ENCODE data around the gene ENDOG. TPM values are rescaled to one million over a fixed set of nuclear protein-coding genes. Genes with fewer than 3 reads are reported as not detected.

ENDOG gene
- total and polyA plus RNA-seq, 4 donors = 9.1 to 15.9 (median 12.6) TPM

DNA sequence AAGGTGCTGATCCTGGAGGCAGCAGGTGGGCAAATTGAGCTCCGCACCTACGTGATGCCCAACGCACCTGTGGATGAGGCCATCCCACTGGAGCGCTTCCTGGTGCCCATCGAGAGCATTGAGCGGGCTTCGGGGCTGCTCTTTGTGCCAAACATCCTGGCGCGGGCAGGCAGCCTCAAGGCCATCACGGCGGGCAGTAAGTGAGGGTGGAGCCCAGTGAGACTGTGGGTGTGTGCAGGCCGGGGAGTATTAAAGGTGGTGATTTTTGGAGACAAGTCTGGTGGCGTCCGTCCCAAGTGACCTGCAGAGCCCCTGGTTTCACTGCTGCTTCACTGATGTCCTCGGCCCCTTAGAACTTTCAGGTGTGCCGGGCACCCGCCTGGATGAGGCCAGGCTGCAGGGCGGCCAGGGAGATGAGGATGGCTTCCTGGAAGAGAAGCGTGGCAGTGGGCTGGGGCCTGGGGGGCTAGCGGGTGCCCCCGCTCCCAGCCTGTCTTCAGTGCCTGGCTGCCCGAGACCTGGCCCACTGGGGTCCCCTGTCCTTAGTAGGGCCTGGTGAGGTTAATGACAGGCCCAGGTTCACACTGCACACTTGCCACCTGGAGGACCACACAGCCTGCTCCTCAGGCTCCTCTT lies 4.2 kb downstream of the ENDOG start:
- intact Hi-C loops (cut with DNase I) = no loop called here
- Histone ChIP-seq H3K27me3 (ENCODE audit: control insufficient read depth in 1 of 2, insufficient read depth in 2 of 2, low read length in 1 of 2) (no peaks in the 10 kb centered on the region), H3K4me3 (ENCODE audit: low read length in 2 of 2) (no peak overlapping the region), H3K9me3 (ENCODE audit: control insufficient read depth, low read length) (no peaks in the 10 kb centered on the region), H3K27ac (ENCODE audit: low read depth in 1 of 2, low read length in 2 of 2) (no peak overlapping the region), H3K36me3 (ENCODE audit: control insufficient read depth in 1 of 2, insufficient read depth in 2 of 2, low read length in 1 of 2) (peaks cover 0 to 5% of the 10 kb centered on the region in 2 donors), H3K4me1 (ENCODE audit: control insufficient read depth in 1 of 2, insufficient read depth in 2 of 2, low read length in 2 of 2) (no peaks in the 10 kb centered on the region)
- ATAC-seq (ENCODE audit: low FRiP score) (no peak), DNase-seq (no peak)
- 90 to 93% methylated on average over 20 to 22 of the region's 22 CpGs for WGBS, 2 donors

DNA sequence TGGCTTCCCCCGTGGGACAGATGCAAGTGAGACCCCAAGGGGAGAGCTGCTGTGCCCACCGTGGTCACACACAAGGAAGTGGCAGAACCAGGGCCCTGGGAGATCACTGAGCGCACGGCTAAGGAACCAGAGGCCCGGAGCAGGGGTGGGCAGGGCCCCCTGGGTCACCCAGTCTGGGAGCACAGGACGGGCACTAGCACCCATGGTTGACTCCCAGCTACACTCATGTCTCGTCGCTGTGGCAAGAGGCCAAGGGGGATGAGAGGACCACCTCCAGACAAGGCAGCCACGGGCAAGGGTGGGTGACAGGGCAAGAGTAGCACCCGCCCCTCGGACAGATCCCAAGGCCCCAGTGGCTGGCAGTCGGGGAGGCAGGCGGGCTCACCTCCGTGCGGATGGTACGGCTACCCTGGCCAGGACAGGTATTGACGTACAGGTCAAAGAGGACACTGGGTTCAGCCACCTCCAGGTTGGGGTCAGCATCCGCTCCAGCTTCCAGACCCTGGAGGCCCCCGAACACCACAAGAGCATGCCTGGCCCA lies 5.1 kb downstream of the ENDOG start:
- no peaks in the 10 kb centered on the region for H3K27me3 ChIP-seq (ENCODE audit: control insufficient read depth in 1 of 2, insufficient read depth in 2 of 2, low read length in 1 of 2)
- H3K4me1 ChIP-seq (ENCODE audit: control insufficient read depth in 1 of 2, insufficient read depth in 2 of 2, low read length in 2 of 2) = no peaks in the 10 kb centered on the region
- H3K36me3 ChIP-seq (ENCODE audit: control insufficient read depth in 1 of 2, insufficient read depth in 2 of 2, low read length in 1 of 2) = peaks cover 0 to 5% of the 10 kb centered on the region in 2 donors
- no peak overlapping the region for H3K4me3 ChIP-seq (ENCODE audit: low read length in 2 of 2)
- no peak overlapping the region for H3K27ac ChIP-seq (ENCODE audit: low read depth in 1 of 2, low read length in 2 of 2)
- no peaks in the 10 kb centered on the region for H3K9me3 ChIP-seq (ENCODE audit: control insufficient read depth, low read length)
- ATAC-seq (ENCODE audit: low FRiP score) (no peak), DNase-seq (no peak)
- 86 to 87% methylated on average over 17 to 19 of the region's 19 CpGs for WGBS, 2 donors
- intact Hi-C loops (cut with DNase I) = no loop called here

GRCh38 chr9:128823903-128824406 lies 5.7 kb downstream of the ENDOG start:
- intact Hi-C loops (cut with DNase I) = no loop called here
- H3K9me3 ChIP-seq (ENCODE audit: control insufficient read depth, low read length) = no peaks in the 10 kb centered on the region
- WGBS, 2 donors = 85 to 88% methylated on average over 12 of the region's 12 CpGs
- H3K36me3 ChIP-seq (ENCODE audit: control insufficient read depth in 1 of 2, insufficient read depth in 2 of 2, low read length in 1 of 2) = peaks cover 0 to 5% of the 10 kb centered on the region in 2 donors
- H3K27ac ChIP-seq (ENCODE audit: low read depth in 1 of 2, low read length in 2 of 2) = no peak overlapping the region
- no peak for ATAC-seq (ENCODE audit: low FRiP score)
- no peak for DNase-seq
- no peaks in the 10 kb centered on the region for H3K27me3 ChIP-seq (ENCODE audit: control insufficient read depth in 1 of 2, insufficient read depth in 2 of 2, low read length in 1 of 2)
- H3K4me1 ChIP-seq (ENCODE audit: control insufficient read depth in 1 of 2, insufficient read depth in 2 of 2, low read length in 2 of 2) = no peaks in the 10 kb centered on the region
- no peak overlapping the region for H3K4me3 ChIP-seq (ENCODE audit: low read length in 2 of 2)

- Histone ChIP-seq H3K36me3 (ENCODE audit: control insufficient read depth in 1 of 2, insufficient read depth in 2 of 2, low read length in 1 of 2) (peaks cover 0 to 5% of the 10 kb centered on the region in 2 donors), H3K27me3 (ENCODE audit: control insufficient read depth in 1 of 2, insufficient read depth in 2 of 2, low read length in 1 of 2) (no peaks in the 10 kb centered on the region), H3K9me3 (ENCODE audit: control insufficient read depth, low read length) (no peaks in the 10 kb centered on the region), H3K27ac (ENCODE audit: low read depth in 1 of 2, low read length in 2 of 2) (no peak overlapping the region), H3K4me3 (ENCODE audit: low read length in 2 of 2) (no peak overlapping the region), H3K4me1 (ENCODE audit: control insufficient read depth in 1 of 2, insufficient read depth in 2 of 2, low read length in 2 of 2) (no peaks in the 10 kb centered on the region)
- WGBS, 2 donors = 82 to 86% methylated on average over 7 of the region's 7 CpGs
- intact Hi-C loops (cut with DNase I) = no loop called here
- ATAC-seq (ENCODE audit: low FRiP score) = no peak
- DNase-seq = no peak
Measured at GRCh38 chr9:128824911-128825310, 6.6 kb downstream of the ENDOG start.

DNA sequence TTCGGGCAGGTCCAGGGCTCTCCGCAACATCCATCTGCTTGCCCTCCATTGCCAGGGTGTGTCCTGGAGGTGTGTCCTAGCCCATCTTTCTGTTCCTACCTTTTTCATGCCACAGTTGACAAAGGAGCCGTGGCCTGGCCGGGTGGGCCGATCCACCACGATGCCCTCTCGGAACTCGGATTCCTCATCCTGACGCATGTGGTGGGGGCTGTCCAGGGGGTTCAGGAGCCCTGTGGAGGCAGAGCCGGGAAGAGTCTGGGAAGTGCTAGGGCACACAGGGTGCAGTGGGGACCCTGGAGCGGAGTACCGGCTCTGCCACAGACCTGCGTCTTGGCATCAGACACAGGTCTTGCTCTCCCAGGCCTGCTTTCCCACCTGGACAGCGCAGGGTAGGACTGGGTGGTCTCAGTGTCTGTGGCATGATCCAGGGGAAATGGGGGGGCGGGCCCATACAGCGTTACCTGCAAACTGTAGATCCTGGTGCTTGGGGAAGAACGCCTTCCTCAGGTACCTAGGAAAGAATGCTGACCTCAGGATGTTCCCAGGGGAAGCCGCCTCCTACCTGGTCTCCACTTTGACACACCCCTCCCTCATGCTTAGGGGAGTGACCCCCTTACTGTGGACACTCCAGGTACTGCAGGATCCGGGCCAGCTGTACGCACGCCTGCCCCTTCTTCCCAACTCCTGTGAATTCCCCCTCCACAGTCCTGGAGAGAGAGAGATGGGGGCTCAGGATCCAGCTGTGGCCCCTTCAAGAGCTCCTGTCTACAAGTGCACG lies 7.8 kb downstream of the ENDOG start:
- no peak overlapping the region for H3K4me3 ChIP-seq (ENCODE audit: low read length in 2 of 2)
- no peaks in the 10 kb centered on the region for H3K9me3 ChIP-seq (ENCODE audit: control insufficient read depth, low read length)
- H3K27ac ChIP-seq (ENCODE audit: low read depth in 1 of 2, low read length in 2 of 2) = no peak overlapping the region
- peaks cover 0 to 5% of the 10 kb centered on the region in 2 donors for H3K36me3 ChIP-seq (ENCODE audit: control insufficient read depth in 1 of 2, insufficient read depth in 2 of 2, low read length in 1 of 2)
- 91 to 93% methylated on average over 22 of the region's 22 CpGs for WGBS, 2 donors
- DNase-seq (no peak), ATAC-seq (ENCODE audit: low FRiP score) (no peak)
- H3K27me3 ChIP-seq (ENCODE audit: control insufficient read depth in 1 of 2, insufficient read depth in 2 of 2, low read length in 1 of 2) = no peaks in the 10 kb centered on the region
- H3K4me1 ChIP-seq (ENCODE audit: control insufficient read depth in 1 of 2, insufficient read depth in 2 of 2, low read length in 2 of 2) = no peaks in the 10 kb centered on the region
- intact Hi-C loops (cut with DNase I) = no loop called here

- H3K4me3 ChIP-seq (ENCODE audit: low read length in 2 of 2) = no peak overlapping the region
- H3K36me3 ChIP-seq (ENCODE audit: control insufficient read depth in 1 of 2, insufficient read depth in 2 of 2, low read length in 1 of 2) = peaks cover 0 to 1% of the 10 kb centered on the region in 2 donors
- DNase-seq (no peak), ATAC-seq (ENCODE audit: low FRiP score) (no peak)
- WGBS, 2 donors = 90 to 92% methylated on average over 8 of the region's 8 CpGs
- H3K9me3 ChIP-seq (ENCODE audit: control insufficient read depth, low read length) = no peaks in the 10 kb centered on the region
- no peak overlapping the region for H3K27ac ChIP-seq (ENCODE audit: low read depth in 1 of 2, low read length in 2 of 2)
- H3K27me3 ChIP-seq (ENCODE audit: control insufficient read depth in 1 of 2, insufficient read depth in 2 of 2, low read length in 1 of 2) = no peaks in the 10 kb centered on the region
- H3K4me1 ChIP-seq (ENCODE audit: control insufficient read depth in 1 of 2, insufficient read depth in 2 of 2, low read length in 2 of 2) = no peaks in the 10 kb centered on the region
- intact Hi-C loops (cut with DNase I) = no loop called here
Measured at GRCh38 chr9:128828267-128828666, 10.0 kb downstream of the ENDOG start.

DNA sequence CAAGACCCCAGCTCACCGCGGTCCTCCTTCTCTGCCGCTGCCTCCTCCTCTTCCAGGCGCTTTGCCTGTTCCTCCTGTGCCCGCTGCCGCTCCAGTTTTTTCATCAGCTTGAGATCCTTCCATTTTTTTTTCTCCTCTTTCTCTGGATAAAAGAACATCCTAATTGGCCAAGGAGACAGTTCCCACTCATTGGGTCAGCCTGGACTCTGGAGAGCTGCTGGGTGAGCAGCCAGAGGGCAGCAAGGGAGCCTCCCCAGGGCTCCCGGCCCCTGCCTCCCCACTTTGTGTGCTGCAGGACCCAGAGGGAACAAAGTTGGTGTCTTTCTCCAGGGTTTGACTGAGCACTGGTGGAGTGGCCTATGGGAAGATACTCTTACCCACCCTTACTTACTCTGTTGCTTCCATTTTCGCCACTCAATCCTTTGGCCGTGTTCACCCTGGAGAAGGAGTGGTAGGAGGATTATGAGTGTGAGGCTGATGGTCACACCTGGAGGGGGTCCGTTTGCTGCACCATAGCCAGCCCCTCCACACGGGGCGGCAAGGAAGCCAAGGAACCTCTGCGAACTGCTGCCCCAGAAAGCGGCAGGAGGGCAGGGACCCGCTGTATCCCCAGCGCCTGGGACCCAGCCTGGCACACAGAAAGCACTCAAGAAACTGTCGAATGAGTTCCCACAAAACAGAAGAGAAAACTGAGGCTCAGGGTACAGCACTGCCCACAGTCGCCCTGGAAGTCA lies 10.6 kb downstream of the ENDOG start:
- Histone ChIP-seq H3K4me3 (ENCODE audit: low read length in 2 of 2) (peak overlapping the region; percentile 31 to 44), H3K27ac (ENCODE audit: low read depth in 1 of 2, low read length in 2 of 2) (peak overlapping the region in 1 of 2 donors; percentile 37), H3K27me3 (ENCODE audit: control insufficient read depth in 1 of 2, insufficient read depth in 2 of 2, low read length in 1 of 2) (no peaks in the 10 kb centered on the region), H3K9me3 (ENCODE audit: control insufficient read depth, low read length) (no peaks in the 10 kb centered on the region), H3K36me3 (ENCODE audit: control insufficient read depth in 1 of 2, insufficient read depth in 2 of 2, low read length in 1 of 2) (peaks cover 0 to 1% of the 10 kb centered on the region in 2 donors), H3K4me1 (ENCODE audit: control insufficient read depth in 1 of 2, insufficient read depth in 2 of 2, low read length in 2 of 2) (no peaks in the 10 kb centered on the region)
- 29 to 33% methylated on average over 18 of the region's 18 CpGs for WGBS, 2 donors
- peak in 1 of 2 donors; percentile 17 for DNase-seq
- no peak for ATAC-seq (ENCODE audit: low FRiP score)
- intact Hi-C loops (cut with DNase I) = no loop called here

- intact Hi-C loops (cut with DNase I) = no loop called here
- 1% methylated on average over 47 to 56 of the region's 56 CpGs for WGBS, 2 donors
- Histone ChIP-seq H3K4me1 (ENCODE audit: control insufficient read depth in 1 of 2, insufficient read depth in 2 of 2, low read length in 2 of 2) (no peaks in the 10 kb centered on the region), H3K27me3 (ENCODE audit: control insufficient read depth in 1 of 2, insufficient read depth in 2 of 2, low read length in 1 of 2) (no peaks in the 10 kb centered on the region), H3K9me3 (ENCODE audit: control insufficient read depth, low read length) (no peaks in the 10 kb centered on the region), H3K36me3 (ENCODE audit: control insufficient read depth in 1 of 2, insufficient read depth in 2 of 2, low read length in 1 of 2) (peaks cover 0 to 1% of the 10 kb centered on the region in 2 donors), H3K4me3 (ENCODE audit: low read length in 2 of 2) (peak within 1 kb of the TSS; percentile 31 to 44), H3K27ac (ENCODE audit: low read depth in 1 of 2, low read length in 2 of 2) (peak within 1 kb of the TSS in 1 of 2 donors; percentile 37)
- DNase-seq (peak; percentile 95 to 97), ATAC-seq (ENCODE audit: low FRiP score) (peak; percentile 96)
Measured at GRCh38 chr9:128829477-128830251, 11.4 kb downstream of the ENDOG start, which contains the start of gene SPOUT1. SPOUT1 (minus strand) TSS chr9:128829794; CDS start chr9:128829780, 14 bp downstream.

All from aorta (tissue), 5 donors.